Measurements from ENCODE around the gene CERS6.

- TF ChIP-seq ZFX (IDR thresholded peaks at IDR 0.05; ENCODE audit: borderline replicate concordance) (no peak), CTCF (IDR thresholded peaks at IDR 0.05) (no peak)
Measured at GRCh38 chr2:168643979-168644378, 187.9 kb downstream of the CERS6 start.

Data from 22Rv1 (cell line).